IPS-20b (cell line): ENCODE measurements around the gene FRMD7.

Experiments
- H3K27ac ChIP-seq: one replicate; pipeline ENCODE4 v1.5.1; 2013; ENCODE audit warnings: low read length
- H3K27me3 ChIP-seq: 2 replicates; pipeline ENCODE4 v1.6.1; 2013; ENCODE audit warnings: mild to moderate bottlenecking, low read length, inconsistent platforms; ENCODE audit not compliant: insufficient read depth
- H3K36me3 ChIP-seq: 2 replicates; pipeline ENCODE4 v1.6.1; 2013; ENCODE audit warnings: low read depth, mild to moderate bottlenecking, inconsistent platforms, low read length, moderate library complexity; ENCODE audit not compliant: insufficient read depth
- H3K4me1 ChIP-seq: 2 replicates; pipeline ENCODE4 v1.6.1; 2013; ENCODE audit warnings: mild to moderate bottlenecking, control low read depth, inconsistent platforms, low read length, moderate library complexity; ENCODE audit not compliant: insufficient read depth
- H3K4me3 ChIP-seq: 2 replicates; pipeline ENCODE4 v1.5.1; 2013; ENCODE audit warnings: mild to moderate bottlenecking, low read length, inconsistent platforms
- H3K9ac ChIP-seq: 2 replicates; pipeline ENCODE4 v1.6.1; 2013; ENCODE audit warnings: low read depth, mild to moderate bottlenecking, inconsistent platforms, low read length, moderate library complexity
- H3K9me3 ChIP-seq: 2 replicates; pipeline ENCODE4 v1.6.1; 2013; ENCODE audit warnings: mild to moderate bottlenecking, low read depth, low read length, inconsistent platforms; ENCODE audit not compliant: insufficient read depth

FRMD7 gene

DNA sequence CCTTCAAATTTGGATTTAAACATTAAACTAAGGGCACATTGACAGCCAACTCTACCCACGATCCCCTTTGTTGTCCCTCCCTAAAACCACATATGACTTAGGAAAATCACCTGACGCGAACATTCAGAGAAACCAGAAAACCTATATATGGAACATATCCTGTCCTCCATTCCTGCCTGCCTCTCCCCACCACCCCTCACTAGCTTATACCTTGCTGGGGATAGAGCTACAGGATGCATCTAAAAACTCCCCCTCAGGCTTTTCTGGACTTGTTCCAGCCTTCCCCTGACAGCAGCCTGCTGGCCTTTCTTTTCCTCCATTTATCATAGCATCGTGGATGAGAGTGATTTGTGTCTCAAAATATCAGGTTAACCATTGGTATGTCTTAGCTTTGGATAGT, 96.0 kb downstream of the FRMD7 start:
- Histone ChIP-seq H3K27me3 (no peaks in the 10 kb centered on the region), H3K4me3 (no peak overlapping the region), H3K9ac (no peak overlapping the region), H3K27ac (no peak overlapping the region), H3K4me1 (peaks cover 12% of the 10 kb centered on the region; the same call in 1 of the 2 replicates), H3K9me3 (no peaks in the 10 kb centered on the region), H3K36me3 (no peaks in the 10 kb centered on the region)

DNA sequence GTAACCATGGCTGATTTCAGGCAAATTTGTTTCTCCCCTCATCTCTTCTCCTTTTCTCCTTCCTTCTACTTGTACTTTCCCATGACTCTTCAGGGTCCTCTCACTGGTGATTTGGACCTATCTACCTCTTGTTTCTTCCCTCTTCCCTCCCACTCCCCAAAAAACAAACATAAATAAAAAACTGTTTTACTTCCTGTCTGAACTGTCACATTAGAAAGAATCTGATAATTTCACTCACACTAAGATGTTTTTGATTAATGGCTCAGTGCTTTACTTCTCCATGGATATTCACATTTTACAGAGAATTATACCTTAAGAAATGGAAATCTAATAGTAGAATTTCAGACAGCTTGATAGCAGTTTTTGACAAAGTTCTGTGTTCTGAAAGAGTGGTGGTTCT, 97.6 kb downstream of the FRMD7 start:
- H3K36me3 ChIP-seq = no peaks in the 10 kb centered on the region
- no peak overlapping the region for H3K4me3 ChIP-seq
- H3K9ac ChIP-seq = no peak overlapping the region
- H3K27me3 ChIP-seq = no peaks in the 10 kb centered on the region
- H3K9me3 ChIP-seq = no peaks in the 10 kb centered on the region
- no peak overlapping the region for H3K27ac ChIP-seq
- H3K4me1 ChIP-seq = peaks cover 12% of the 10 kb centered on the region; the same call in 1 of the 2 replicates
